ENCODE results near the gene DNAJC11. TPM values are rescaled to one million over a fixed set of nuclear protein-coding genes. Genes with fewer than 3 reads are reported as not detected.
"Not testable (repeated sequence)": the region's sequence is repeated elsewhere in the genome, so short reads cannot be mapped to it uniquely, and the experiment has no call there.

DNAJC11 gene
- polyA plus RNA-seq, 4 donors: 37.8 to 52.6 (median 40.3) TPM

DNA sequence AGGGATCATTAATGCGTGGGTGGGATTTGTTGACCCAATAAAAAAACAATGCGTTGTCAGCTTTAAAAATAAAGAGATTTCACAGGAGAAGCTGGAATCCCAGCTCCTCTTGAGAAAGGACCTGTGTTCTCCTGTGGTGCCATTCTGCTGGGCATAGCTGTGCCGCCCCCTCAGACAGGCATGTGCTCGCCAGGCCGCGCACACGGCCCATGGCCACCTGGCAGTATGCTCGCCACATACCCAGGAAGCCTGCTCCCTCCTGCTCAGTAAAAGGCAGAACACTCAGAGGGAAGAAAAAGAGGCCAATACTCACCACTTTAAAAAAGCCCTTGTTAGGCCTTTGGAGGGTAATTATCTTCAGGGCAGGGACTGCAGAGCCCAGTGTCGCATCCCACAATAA lies 63.8 kb downstream of the DNAJC11 start:
- no peak for DNase-seq
- H3K4me1 ChIP-seq (ENCODE audit: control insufficient read depth in 3 of 3, insufficient read depth in 2 of 3, low read depth in 1 of 3, low read length in 2 of 3): no peaks in the 10 kb centered on the region
- no peak overlapping the region for H3K27ac ChIP-seq (ENCODE audit: low read depth in 1 of 3, low read length in 2 of 3)
- H3K27me3 ChIP-seq (ENCODE audit: control insufficient read depth in 3 of 3, insufficient read depth in 3 of 3, low read length in 3 of 3): no peaks in the 10 kb centered on the region
- 89 to 92% (median 91%) methylated on average over 9 of the region's 9 CpGs for WGBS, 3 donors
- no peak for FAIRE-seq
- no peaks in the 10 kb centered on the region for H3K9me3 ChIP-seq (ENCODE audit: control insufficient read depth in 2 of 2, insufficient read depth in 1 of 2, low read depth in 1 of 2, low read length in 1 of 2)
- H3K4me3 ChIP-seq (ENCODE audit: low read depth in 1 of 3, low read length in 3 of 3): no peak overlapping the region
- H3K36me3 ChIP-seq (ENCODE audit: control insufficient read depth in 3 of 3, insufficient read depth in 2 of 3, low read depth in 1 of 3, low read length in 3 of 3): peaks cover 9 to 87% (median 10%) of the 10 kb centered on the region in 3 donors

DNA sequence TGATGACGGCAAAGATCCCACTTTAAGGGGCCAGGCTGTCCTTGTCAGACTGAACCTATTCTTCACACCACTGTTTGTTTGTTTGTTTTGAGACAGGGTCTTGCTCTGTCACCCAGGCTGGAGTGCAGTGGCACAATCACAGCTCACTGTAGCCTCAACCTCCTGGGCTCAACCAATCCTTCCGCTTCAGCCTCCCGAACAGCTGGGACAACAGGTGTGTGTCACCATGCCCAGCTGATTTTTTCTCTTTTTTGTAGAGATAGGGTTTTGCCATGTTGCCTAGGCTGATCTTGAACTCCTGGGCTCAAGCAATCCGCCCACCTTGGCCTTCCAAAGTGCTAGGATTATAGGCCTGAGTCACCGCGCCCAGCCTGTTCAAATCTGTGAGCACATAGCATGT lies 64.8 kb downstream of the DNAJC11 start:
- H3K9me3 ChIP-seq (ENCODE audit: control insufficient read depth in 2 of 2, insufficient read depth in 1 of 2, low read depth in 1 of 2, low read length in 1 of 2); DNase-seq; H3K4me1 ChIP-seq (ENCODE audit: control insufficient read depth in 3 of 3, insufficient read depth in 2 of 3, low read depth in 1 of 3, low read length in 2 of 3); H3K4me3 ChIP-seq (ENCODE audit: low read depth in 1 of 3, low read length in 3 of 3); H3K27me3 ChIP-seq (ENCODE audit: control insufficient read depth in 3 of 3, insufficient read depth in 3 of 3, low read length in 3 of 3); H3K27ac ChIP-seq (ENCODE audit: low read depth in 1 of 3, low read length in 2 of 3); FAIRE-seq: not testable (repeated sequence)
- peaks cover 10 to 86% (median 10%) of the 10 kb centered on the region in 3 donors for H3K36me3 ChIP-seq (ENCODE audit: control insufficient read depth in 3 of 3, insufficient read depth in 2 of 3, low read depth in 1 of 3, low read length in 3 of 3)
- WGBS, 3 donors: 87 to 97% (median 94%) methylated on average over 6 of the region's 6 CpGs

DNA sequence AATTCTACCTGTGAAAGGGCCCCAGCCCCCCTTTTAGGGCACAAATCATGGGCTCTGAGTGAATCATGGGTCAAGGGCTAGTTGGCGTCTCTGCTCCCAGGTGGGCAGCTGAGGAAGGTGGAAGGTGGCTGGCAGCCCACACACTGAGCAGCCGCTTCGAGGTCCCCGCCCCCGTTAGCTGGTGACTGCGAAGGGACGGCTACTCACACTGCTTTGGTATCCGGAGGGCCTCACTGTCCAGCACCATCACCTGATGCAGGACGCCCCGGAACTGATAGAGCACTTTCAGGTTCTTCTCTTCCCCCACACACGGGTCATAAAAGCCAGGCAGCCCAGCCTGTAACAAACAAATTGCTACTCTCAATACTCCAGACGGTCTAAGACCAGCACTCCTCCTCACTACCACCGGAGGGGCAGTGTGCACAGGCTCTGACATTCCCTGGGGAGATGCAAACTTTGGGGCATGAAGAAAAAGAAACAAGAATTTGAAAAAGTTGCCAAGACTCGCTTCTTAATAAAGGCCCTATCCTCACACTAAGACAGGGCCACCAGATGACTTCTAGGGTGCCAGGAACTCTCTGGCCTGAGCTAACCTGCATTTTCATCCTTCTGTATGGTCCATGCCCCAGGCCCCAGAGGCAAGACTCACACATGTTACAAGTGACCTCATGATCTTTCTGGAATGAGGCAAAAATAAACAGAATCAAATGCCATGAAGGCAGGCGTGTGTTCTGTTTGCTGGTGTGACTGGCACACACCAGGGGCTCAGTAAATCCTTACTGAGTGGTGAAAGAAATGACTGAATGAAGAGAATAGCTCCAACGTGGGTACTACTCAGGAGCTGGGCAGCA lies 65.5 kb downstream of the DNAJC11 start:
- no peaks in the 10 kb centered on the region for H3K4me1 ChIP-seq (ENCODE audit: control insufficient read depth in 3 of 3, insufficient read depth in 2 of 3, low read depth in 1 of 3, low read length in 2 of 3)
- WGBS, 3 donors: 82 to 89% (median 88%) methylated on average over 16 of the region's 16 CpGs
- no peaks in the 10 kb centered on the region for H3K9me3 ChIP-seq (ENCODE audit: control insufficient read depth in 2 of 2, insufficient read depth in 1 of 2, low read depth in 1 of 2, low read length in 1 of 2)
- peaks cover 10 to 88% (median 11%) of the 10 kb centered on the region in 3 donors for H3K36me3 ChIP-seq (ENCODE audit: control insufficient read depth in 3 of 3, insufficient read depth in 2 of 3, low read depth in 1 of 3, low read length in 3 of 3)
- no peaks in the 10 kb centered on the region for H3K27me3 ChIP-seq (ENCODE audit: control insufficient read depth in 3 of 3, insufficient read depth in 3 of 3, low read length in 3 of 3)
- no peak overlapping the region for H3K27ac ChIP-seq (ENCODE audit: low read depth in 1 of 3, low read length in 2 of 3)
- no peak for DNase-seq
- H3K4me3 ChIP-seq (ENCODE audit: low read depth in 1 of 3, low read length in 3 of 3): no peak overlapping the region
- FAIRE-seq: no peak

GRCh38 chr1:6635161-6635909 lies 66.3 kb downstream of the DNAJC11 start:
- no peak for DNase-seq
- FAIRE-seq: no peak
- Histone ChIP-seq H3K27ac (ENCODE audit: low read depth in 1 of 3, low read length in 2 of 3) (no peak overlapping the region), H3K9me3 (ENCODE audit: control insufficient read depth in 2 of 2, insufficient read depth in 1 of 2, low read depth in 1 of 2, low read length in 1 of 2) (no peaks in the 10 kb centered on the region), H3K27me3 (ENCODE audit: control insufficient read depth in 3 of 3, insufficient read depth in 3 of 3, low read length in 3 of 3) (no peaks in the 10 kb centered on the region), H3K4me3 (ENCODE audit: low read depth in 1 of 3, low read length in 3 of 3) (no peak overlapping the region), H3K36me3 (ENCODE audit: control insufficient read depth in 3 of 3, insufficient read depth in 2 of 3, low read depth in 1 of 3, low read length in 3 of 3) (peaks cover 10 to 92% (median 12%) of the 10 kb centered on the region in 3 donors), H3K4me1 (ENCODE audit: control insufficient read depth in 3 of 3, insufficient read depth in 2 of 3, low read depth in 1 of 3, low read length in 2 of 3) (no peaks in the 10 kb centered on the region)
- WGBS, 3 donors: 88 to 94% (median 91%) methylated on average over 20 of the region's 20 CpGs

DNA sequence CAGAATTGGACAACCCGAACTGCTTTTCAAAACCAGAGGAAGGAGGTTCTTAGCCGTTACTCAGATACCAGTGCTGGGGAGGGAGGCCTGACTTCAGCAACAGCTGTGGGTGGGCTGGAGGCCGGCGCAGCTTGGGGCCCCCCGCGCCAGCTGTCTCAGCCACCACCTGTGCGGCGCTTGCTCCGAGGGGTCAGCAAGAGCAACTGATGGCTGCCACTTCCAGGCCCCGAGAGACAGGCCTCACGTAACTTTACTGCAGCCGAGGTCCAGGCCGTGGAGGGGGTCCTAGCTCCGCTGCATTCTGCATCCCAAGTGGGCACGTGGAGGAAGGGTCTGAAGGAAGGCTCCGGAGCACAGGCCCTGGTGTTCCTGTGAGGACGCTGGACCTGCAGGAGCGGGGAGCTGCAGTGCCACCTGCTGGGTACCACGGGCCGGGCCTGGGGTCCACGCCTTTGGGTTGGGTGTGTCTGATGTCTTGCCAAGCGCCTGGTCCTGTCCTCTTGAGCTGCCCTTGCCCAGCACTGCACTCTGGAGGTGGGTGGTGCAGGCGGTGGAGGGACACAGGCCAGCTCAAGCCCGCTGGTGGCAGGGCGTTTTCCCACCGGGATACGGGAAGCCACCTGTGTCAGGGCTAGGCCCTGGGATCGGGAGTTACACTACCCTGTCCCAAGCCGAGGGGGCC lies 67.1 kb downstream of the DNAJC11 start:
- H3K27ac ChIP-seq (ENCODE audit: low read depth in 1 of 3, low read length in 2 of 3): no peak overlapping the region
- DNase-seq (peak; percentile 65 to 68), FAIRE-seq (no peak)
- 55 to 69% (median 66%) methylated on average over 28 to 29 of the region's 29 CpGs for WGBS, 3 donors
- no peaks in the 10 kb centered on the region for H3K9me3 ChIP-seq (ENCODE audit: control insufficient read depth in 2 of 2, insufficient read depth in 1 of 2, low read depth in 1 of 2, low read length in 1 of 2)
- H3K4me3 ChIP-seq (ENCODE audit: low read depth in 1 of 3, low read length in 3 of 3): no peak overlapping the region
- no peaks in the 10 kb centered on the region for H3K27me3 ChIP-seq (ENCODE audit: control insufficient read depth in 3 of 3, insufficient read depth in 3 of 3, low read length in 3 of 3)
- H3K36me3 ChIP-seq (ENCODE audit: control insufficient read depth in 3 of 3, insufficient read depth in 2 of 3, low read depth in 1 of 3, low read length in 3 of 3): peaks cover 9 to 92% (median 12%) of the 10 kb centered on the region in 3 donors
- H3K4me1 ChIP-seq (ENCODE audit: control insufficient read depth in 3 of 3, insufficient read depth in 2 of 3, low read depth in 1 of 3, low read length in 2 of 3): no peaks in the 10 kb centered on the region

DNA sequence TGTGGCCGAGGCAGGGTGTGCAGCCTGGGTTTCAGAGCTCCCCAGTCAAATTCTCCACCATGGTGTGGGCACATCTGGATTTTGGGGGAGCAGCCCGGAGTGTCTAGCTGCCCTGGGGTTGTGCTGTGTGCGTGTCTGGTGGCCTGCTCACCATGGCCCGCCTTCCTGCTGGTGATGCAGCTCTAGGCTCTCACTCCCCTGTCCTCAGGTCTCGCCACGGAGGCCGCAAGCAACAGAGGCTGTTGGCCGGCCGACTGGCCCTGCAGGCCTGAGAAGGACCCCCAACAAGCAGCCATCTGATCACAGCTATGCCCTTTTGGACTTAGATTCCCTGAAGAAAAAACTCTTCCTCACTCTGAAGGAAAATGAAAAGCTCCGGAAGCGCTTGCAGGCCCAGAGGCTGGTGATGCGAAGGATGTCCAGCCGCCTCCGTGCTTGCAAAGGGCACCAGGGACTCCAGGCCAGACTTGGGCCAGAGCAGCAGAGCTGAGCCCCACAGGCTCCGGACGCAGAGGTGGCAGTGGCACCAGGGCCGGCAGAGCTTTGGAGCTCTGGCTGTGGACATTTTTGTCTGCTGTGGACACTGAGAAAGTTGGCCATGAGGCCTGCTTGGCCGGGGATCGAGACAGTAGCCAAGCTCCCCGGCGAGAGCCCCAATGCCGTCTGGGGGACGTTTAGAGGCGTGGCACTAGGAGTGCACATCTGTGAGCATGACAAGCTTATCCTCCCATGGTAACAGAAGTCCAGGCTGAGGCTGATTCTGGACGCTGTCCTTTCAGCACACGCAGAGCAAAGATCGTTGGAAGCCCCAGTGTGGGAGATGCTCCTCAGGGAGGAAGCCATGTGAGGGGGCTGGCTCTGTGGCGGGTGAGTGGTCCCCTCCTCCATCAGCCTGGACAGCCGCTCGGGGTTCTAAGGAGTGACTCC lies 68.8 kb downstream of the DNAJC11 start:
- 89 to 94% (median 91%) methylated on average over 29 to 30 of the region's 30 CpGs for WGBS, 3 donors
- H3K4me1 ChIP-seq (ENCODE audit: control insufficient read depth in 3 of 3, insufficient read depth in 2 of 3, low read depth in 1 of 3, low read length in 2 of 3): no peaks in the 10 kb centered on the region
- H3K27me3 ChIP-seq (ENCODE audit: control insufficient read depth in 3 of 3, insufficient read depth in 3 of 3, low read length in 3 of 3): no peaks in the 10 kb centered on the region
- peaks cover 9 to 92% (median 10%) of the 10 kb centered on the region in 3 donors for H3K36me3 ChIP-seq (ENCODE audit: control insufficient read depth in 3 of 3, insufficient read depth in 2 of 3, low read depth in 1 of 3, low read length in 3 of 3)
- H3K27ac ChIP-seq (ENCODE audit: low read depth in 1 of 3, low read length in 2 of 3): no peak overlapping the region
- no peak overlapping the region for H3K4me3 ChIP-seq (ENCODE audit: low read depth in 1 of 3, low read length in 3 of 3)
- DNase-seq: no peak
- no peak for FAIRE-seq
- no peaks in the 10 kb centered on the region for H3K9me3 ChIP-seq (ENCODE audit: control insufficient read depth in 2 of 2, insufficient read depth in 1 of 2, low read depth in 1 of 2, low read length in 1 of 2)

GRCh38 chr1:6631058-6631457 lies 70.6 kb downstream of the DNAJC11 start:
- Histone ChIP-seq H3K9me3 (ENCODE audit: control insufficient read depth in 2 of 2, insufficient read depth in 1 of 2, low read depth in 1 of 2, low read length in 1 of 2) (no peaks in the 10 kb centered on the region), H3K36me3 (ENCODE audit: control insufficient read depth in 3 of 3, insufficient read depth in 2 of 3, low read depth in 1 of 3, low read length in 3 of 3) (peaks cover 5 to 84% (median 8%) of the 10 kb centered on the region in 3 donors), H3K4me1 (ENCODE audit: control insufficient read depth in 3 of 3, insufficient read depth in 2 of 3, low read depth in 1 of 3, low read length in 2 of 3) (peaks cover 0 to 3% (median 0%) of the 10 kb centered on the region in 3 donors), H3K4me3 (ENCODE audit: low read depth in 1 of 3, low read length in 3 of 3) (no peak overlapping the region), H3K27ac (ENCODE audit: low read depth in 1 of 3, low read length in 2 of 3) (no peak overlapping the region), H3K27me3 (ENCODE audit: control insufficient read depth in 3 of 3, insufficient read depth in 3 of 3, low read length in 3 of 3) (no peaks in the 10 kb centered on the region)
- WGBS, 3 donors: 97 to 98% (median 97%) methylated on average over 8 of the region's 8 CpGs
- DNase-seq (no peak), FAIRE-seq (no peak)

Measured in small intestine (tissue), 7 donors.